ENCODE measurements around the gene KLK12. TPM values are rescaled to one million over a fixed set of nuclear protein-coding genes. Genes with fewer than 3 reads are reported as not detected.

The KLK12 gene
- total and polyA plus RNA-seq, 8 donors: 0.31 to 1.3 (median 0.44) TPM; not detected in 1

GRCh38 chr19:51000981-51001380 lies 33.8 kb downstream of the KLK12 start:
- ATAC-seq (no peak), DNase-seq (no peak)
- Histone ChIP-seq H3K4me1 (no peaks in the 10 kb centered on the region), H3K9me3 (peaks cover 0 to 2% of the 10 kb centered on the region in 2 donors), H3K27me3 (peaks cover 0 to 77% of the 10 kb centered on the region in 2 donors), H3K27ac (no peak overlapping the region), H3K4me3 (no peak overlapping the region), H3K36me3 (no peaks in the 10 kb centered on the region)
- intact Hi-C loops (cut with DNase I): no loop called here
- no peak for TF ChIP-seq CTCF (IDR thresholded peaks at IDR 0.05)

- Histone ChIP-seq H3K4me1 (no peaks in the 10 kb centered on the region), H3K27me3 (peaks cover 0 to 77% of the 10 kb centered on the region in 2 donors), H3K36me3 (no peaks in the 10 kb centered on the region), H3K4me3 (no peak overlapping the region), H3K9me3 (peaks cover 0 to 2% of the 10 kb centered on the region in 2 donors), H3K27ac (no peak overlapping the region)
- intact Hi-C loops (cut with DNase I): no loop called here
- no peak for TF ChIP-seq CTCF (IDR thresholded peaks at IDR 0.05)
- DNase-seq (no peak), ATAC-seq (no peak)
Observed at GRCh38 chr19:51000426-51000825, 34.4 kb downstream of the KLK12 start.

GRCh38 chr19:50998686-50999085 lies 36.1 kb downstream of the KLK12 start:
- H3K27ac ChIP-seq: no peak overlapping the region
- H3K27me3 ChIP-seq: peaks cover 0 to 72% of the 10 kb centered on the region in 2 donors
- no peak for DNase-seq
- ATAC-seq: no peak
- no peak overlapping the region for H3K4me3 ChIP-seq
- H3K4me1 ChIP-seq: no peaks in the 10 kb centered on the region
- intact Hi-C loops (cut with DNase I): no loop called here
- no peaks in the 10 kb centered on the region for H3K36me3 ChIP-seq
- no peak for TF ChIP-seq CTCF (IDR thresholded peaks at IDR 0.05)
- peaks cover 0 to 4% of the 10 kb centered on the region in 2 donors for H3K9me3 ChIP-seq

GRCh38 chr19:50998061-50998460 lies 36.7 kb downstream of the KLK12 start:
- Histone ChIP-seq H3K36me3 (no peaks in the 10 kb centered on the region), H3K9me3 (peaks cover 0 to 4% of the 10 kb centered on the region in 2 donors), H3K4me3 (no peak overlapping the region), H3K4me1 (no peaks in the 10 kb centered on the region), H3K27ac (no peak overlapping the region), H3K27me3 (peaks cover 0 to 66% of the 10 kb centered on the region in 2 donors)
- TF ChIP-seq CTCF (IDR thresholded peaks at IDR 0.05): no peak
- ATAC-seq: no peak
- no peak for DNase-seq
- intact Hi-C loops (cut with DNase I): no loop called here

GRCh38 chr19:50994129-50994528 lies 40.7 kb downstream of the KLK12 start:
- no peak for TF ChIP-seq CTCF (IDR thresholded peaks at IDR 0.05)
- H3K4me1 ChIP-seq: no peaks in the 10 kb centered on the region
- peaks cover 0 to 26% of the 10 kb centered on the region in 2 donors for H3K27me3 ChIP-seq
- H3K27ac ChIP-seq: no peak overlapping the region
- H3K4me3 ChIP-seq: no peak overlapping the region
- H3K36me3 ChIP-seq: no peaks in the 10 kb centered on the region
- DNase-seq (no peak), ATAC-seq (no peak)
- intact Hi-C loops (cut with DNase I): no loop called here
- peaks cover 0 to 3% of the 10 kb centered on the region in 2 donors for H3K9me3 ChIP-seq

Measured in left lung (tissue), 10 donors.